Measurements from ENCODE around the gene PSME4.
"Not testable (repeated sequence)": the region's sequence is repeated elsewhere in the genome, so short reads cannot be mapped to it uniquely, and the experiment has no call there.

Gene PSME4

GRCh38 chr2:53886406-53887280 lies 84.2 kb downstream of the PSME4 start:
- no peak for DNase-seq

GRCh38 chr2:53884883-53885282 lies 85.9 kb downstream of the PSME4 start:
- DNase-seq: no peak

GRCh38 chr2:53881986-53882385 lies 88.8 kb downstream of the PSME4 start:
- no peak for DNase-seq

- no peak for DNase-seq
Measured at GRCh38 chr2:53881360-53881759, 89.4 kb downstream of the PSME4 start.

GRCh38 chr2:53880756-53881155 lies 90.0 kb downstream of the PSME4 start:
- no peak for DNase-seq

- no peak for DNase-seq
Measured at GRCh38 chr2:53877556-53877955, 93.2 kb downstream of the PSME4 start.

GRCh38 chr2:53877112-53877511 lies 93.7 kb downstream of the PSME4 start:
- DNase-seq: no peak

- no peak for DNase-seq
Measured at GRCh38 chr2:53874401-53874950, 96.3 kb downstream of the PSME4 start.

- DNase-seq: no peak
Measured at GRCh38 chr2:53867773-53868172, 103.0 kb downstream of the PSME4 start.

GRCh38 chr2:53867169-53867568 lies 103.6 kb downstream of the PSME4 start:
- no peak for DNase-seq

GRCh38 chr2:53865962-53866361 lies 104.8 kb downstream of the PSME4 start:
- no peak for DNase-seq

GRCh38 chr2:53865264-53865663 lies 105.5 kb downstream of the PSME4 start:
- DNase-seq: no peak

- DNase-seq: no peak
Measured at GRCh38 chr2:53863538-53864227, 107.1 kb downstream of the PSME4 start.

GRCh38 chr2:53861824-53862223 lies 109.0 kb downstream of the PSME4 start:
- no peak for DNase-seq

GRCh38 chr2:53859206-53860181 lies 111.3 kb downstream of the PSME4 start, which contains the start of gene GPR75:
Gene GPR75, minus strand, starts transcription at chr2:53859967. Its CDS starts 5,211 bp downstream, at chr2:53854756.
- DNase-seq: no peak

GRCh38 chr2:53856272-53856671 lies 114.5 kb downstream of the PSME4 start:
- no peak for DNase-seq

- DNase-seq: no peak
Measured at GRCh38 chr2:53854678-53855077, 116.1 kb downstream of the PSME4 start.

GRCh38 chr2:53852532-53852931 lies 118.3 kb downstream of the PSME4 start:
- no peak for DNase-seq

GRCh38 chr2:53851052-53851757 lies 119.6 kb downstream of the PSME4 start:
- not testable (repeated sequence) for DNase-seq

- DNase-seq: no peak
Measured at GRCh38 chr2:53848062-53848461, 122.7 kb downstream of the PSME4 start.

GRCh38 chr2:53843595-53843994 lies 127.2 kb downstream of the PSME4 start:
- no peak for DNase-seq

- no peak for DNase-seq
Measured at GRCh38 chr2:53842891-53843290, 127.9 kb downstream of the PSME4 start.
